Measurements from ENCODE around the gene CRIM1. TPM values are rescaled to one million over a fixed set of nuclear protein-coding genes. Genes with fewer than 3 reads are reported as not detected.

Gene CRIM1
- total RNA-seq, 1 donor from 2014 or later: 0.58 TPM

- H3K9me3 Mint-ChIP-seq: no peaks in the 10 kb centered on the region
- POLR2A ChIA-PET: no interaction called here
- ATAC-seq (ENCODE audit: low read depth) (no peak), DNase-seq (no peak)
- no peaks in the 10 kb centered on the region for H3K4me1 Mint-ChIP-seq
- intact Hi-C loops (cut with micrococcal nuclease): no loop called here
- no peak overlapping the region for H3K27ac Mint-ChIP-seq
- TF ChIP-seq CTCF (IDR thresholded peaks at IDR 0.05): no peak
- peaks cover 73% of the 10 kb centered on the region for H3K36me3 Mint-ChIP-seq (ENCODE audit: low read depth)
- no peaks in the 10 kb centered on the region for H3K27me3 Mint-ChIP-seq
- H3K4me3 Mint-ChIP-seq: no peak overlapping the region
- CTCF ChIA-PET: no interaction called here
Measured at GRCh38 chr2:36554531-36554930, 199.0 kb downstream of the CRIM1 start.

GRCh38 chr2:36555789-36556188, 200.2 kb downstream of the CRIM1 start:
- ChIA-PET CTCF (no interaction called here), POLR2A (no interaction called here)
- ATAC-seq (ENCODE audit: low read depth) (no peak), DNase-seq (no peak)
- TF ChIP-seq CTCF (IDR thresholded peaks at IDR 0.05): no peak
- intact Hi-C loops (cut with micrococcal nuclease): no loop called here
- no peaks in the 10 kb centered on the region for H3K27me3 Mint-ChIP-seq
- peaks cover 78% of the 10 kb centered on the region for H3K36me3 Mint-ChIP-seq (ENCODE audit: low read depth)
- no peak overlapping the region for H3K4me3 Mint-ChIP-seq
- H3K9me3 Mint-ChIP-seq: no peaks in the 10 kb centered on the region
- H3K4me1 Mint-ChIP-seq: no peaks in the 10 kb centered on the region
- no peak overlapping the region for H3K27ac Mint-ChIP-seq

DNA sequence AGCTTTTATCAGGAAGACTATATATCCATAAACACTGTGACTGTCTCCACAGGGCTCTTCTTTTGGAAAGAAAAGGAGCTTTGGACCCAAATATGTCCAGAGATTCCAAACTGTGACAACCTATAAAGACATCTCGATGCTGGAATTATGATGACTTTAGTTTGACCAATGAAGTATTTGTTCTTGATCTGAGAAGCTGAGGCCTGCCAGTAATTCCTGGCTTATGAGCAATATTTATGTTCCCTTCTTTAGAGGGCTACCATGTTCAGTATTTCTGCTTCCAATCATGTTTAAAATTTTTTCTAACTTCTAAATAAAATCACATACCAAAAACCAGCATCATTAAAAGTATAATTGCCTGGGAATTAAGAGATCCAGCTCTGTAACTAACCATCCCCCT, 201.3 kb downstream of the CRIM1 start:
- no peak overlapping the region for H3K4me3 Mint-ChIP-seq
- POLR2A ChIA-PET: interaction anchor here (0.7 to 1.0 kb wide), 2 partner anchors 8 to 26 kb away, joined by 3 read pairs; no protein-coding TSS in a partner anchor
- CTCF ChIA-PET: no interaction called here

DNA sequence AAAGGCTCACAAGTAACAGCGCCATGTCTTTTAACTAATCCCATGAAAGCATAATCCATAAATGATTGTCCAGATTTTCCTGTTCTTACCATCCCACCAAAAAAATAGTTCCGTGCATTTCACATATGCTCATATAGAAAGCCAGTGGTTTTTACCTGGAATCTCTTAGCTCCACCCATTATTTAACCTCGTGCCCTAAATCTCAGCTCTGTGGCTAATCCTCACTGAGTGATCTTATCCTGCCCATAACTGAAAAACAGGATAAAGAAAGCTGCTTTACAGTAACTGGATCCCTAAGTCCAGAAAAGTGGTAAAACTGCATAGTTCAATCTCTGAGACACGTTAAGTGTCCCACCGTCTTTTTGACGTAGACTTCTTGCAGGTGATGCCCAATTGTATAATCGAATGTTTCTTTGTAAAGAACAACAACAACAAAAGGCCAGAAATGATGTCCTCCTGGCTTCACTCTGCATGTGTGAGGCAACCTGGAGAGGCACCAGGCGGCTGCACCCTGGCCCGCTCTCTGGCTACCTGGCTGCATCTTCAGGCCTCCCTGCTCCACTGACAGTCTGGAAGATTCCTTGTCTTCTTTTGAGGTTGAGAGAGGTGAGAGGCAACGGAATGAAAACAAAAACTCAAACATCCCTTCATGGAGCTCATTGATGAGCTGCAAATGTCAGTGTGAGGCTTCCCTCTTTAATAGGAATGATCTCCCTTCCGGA, 203.8 kb downstream of the CRIM1 start:
- POLR2A ChIA-PET: no interaction called here
- Mint-ChIP-seq H3K9me3 (no peaks in the 10 kb centered on the region), H3K27ac (no peak overlapping the region), H3K27me3 (no peaks in the 10 kb centered on the region), H3K4me1 (no peaks in the 10 kb centered on the region), H3K36me3 (ENCODE audit: low read depth) (peaks cover 67% of the 10 kb centered on the region), H3K4me3 (no peak overlapping the region)
- no peak for ATAC-seq (ENCODE audit: low read depth)
- DNase-seq: no peak
- CTCF ChIA-PET: no interaction called here
- no peak for TF ChIP-seq CTCF (IDR thresholded peaks at IDR 0.05)
- intact Hi-C loops (cut with micrococcal nuclease): no loop called here

More for the DNA sequence above, 201.3 kb downstream of the CRIM1 start:
- no peak for ATAC-seq (ENCODE audit: low read depth)
- intact Hi-C loops (cut with micrococcal nuclease): no loop called here
- H3K36me3 Mint-ChIP-seq (ENCODE audit: low read depth): peaks cover 77% of the 10 kb centered on the region
- TF ChIP-seq CTCF (IDR thresholded peaks at IDR 0.05): no peak
- H3K9me3 Mint-ChIP-seq: no peaks in the 10 kb centered on the region
- no peaks in the 10 kb centered on the region for H3K27me3 Mint-ChIP-seq
- no peak overlapping the region for H3K27ac Mint-ChIP-seq
- DNase-seq: no peak
- H3K4me1 Mint-ChIP-seq: no peaks in the 10 kb centered on the region

- no peak for DNase-seq
Measured at GRCh38 chr2:36560726-36561125, 205.1 kb downstream of the CRIM1 start.

More at GRCh38 chr2:36560726-36561125, 205.1 kb downstream of the CRIM1 start:
- H3K4me1 Mint-ChIP-seq: no peaks in the 10 kb centered on the region
- POLR2A ChIA-PET: no interaction called here
- no peak overlapping the region for H3K4me3 Mint-ChIP-seq
- no peak for TF ChIP-seq CTCF (IDR thresholded peaks at IDR 0.05)
- no peak overlapping the region for H3K27ac Mint-ChIP-seq
- no peak for ATAC-seq (ENCODE audit: low read depth)
- no peaks in the 10 kb centered on the region for H3K27me3 Mint-ChIP-seq
- CTCF ChIA-PET: no interaction called here
- H3K36me3 Mint-ChIP-seq (ENCODE audit: low read depth): peaks cover 69% of the 10 kb centered on the region
- no peaks in the 10 kb centered on the region for H3K9me3 Mint-ChIP-seq
- intact Hi-C loops (cut with micrococcal nuclease): no loop called here
